SU-DHL-6 (cell line): ENCODE data around the gene SH3RF2.

Experiments
- CTCF ChIP-seq: fragments of 200-600 bp; sonication (generic); IDR thresholded peaks from one replicate; pipeline ENCODE4 v1.5.1; 2017; ENCODE audit warnings: antibody characterized with exemption, mild to moderate bottlenecking, low read length, moderate library complexity; ENCODE audit not compliant: insufficient read depth, poor library complexity, severe bottlenecking
- EZH2phosphoT487 ChIP-seq: fragments of 200-600 bp; sonication (generic), shearing (Covaris generic); conservative IDR thresholded peaks from 2 replicates; pipeline ENCODE4 v1.6.1; 2018; ENCODE audit warnings: mild to moderate bottlenecking, antibody characterized with exemption, low read length, moderate library complexity, mixed read lengths

DNA sequence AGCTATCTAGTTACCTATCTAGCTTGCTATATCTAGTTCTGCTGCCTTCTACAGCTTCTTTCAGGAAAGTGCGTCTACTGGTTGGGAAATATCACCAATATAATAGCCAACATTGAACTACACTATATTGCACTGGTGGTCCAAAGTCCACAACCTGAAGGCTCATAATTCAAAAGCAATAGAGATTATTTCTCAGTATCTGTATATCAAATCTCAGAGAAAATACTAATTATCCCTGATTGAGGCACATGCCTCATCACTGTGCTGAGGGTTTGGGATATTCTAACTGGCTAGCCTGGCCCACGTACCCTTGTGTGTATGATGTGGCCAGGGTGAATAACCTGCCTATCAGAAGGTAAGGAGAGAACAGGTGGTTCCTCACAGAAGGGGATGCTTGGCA lies 53.8 kb downstream of the SH3RF2 start:
- no peak for TF ChIP-seq CTCF
- no peak for TF ChIP-seq EZH2phosphoT487
